GM19372 (cell line): Measurements from ENCODE around the gene HIF1A.
"Not testable (repeated sequence)": the region's sequence is repeated elsewhere in the genome, so short reads cannot be mapped to it uniquely, and the experiment has no call there.

ENCODE experiments used
- ATAC-seq: cut with Tn5 transposase; IDR thresholded peaks from one replicate; pipeline ENCODE4 v1.9.1; 2021; ENCODE audit warnings: mild to moderate bottlenecking, low read depth, moderate library complexity; ENCODE audit not compliant: unreplicated experiment

HIF1A gene

DNA sequence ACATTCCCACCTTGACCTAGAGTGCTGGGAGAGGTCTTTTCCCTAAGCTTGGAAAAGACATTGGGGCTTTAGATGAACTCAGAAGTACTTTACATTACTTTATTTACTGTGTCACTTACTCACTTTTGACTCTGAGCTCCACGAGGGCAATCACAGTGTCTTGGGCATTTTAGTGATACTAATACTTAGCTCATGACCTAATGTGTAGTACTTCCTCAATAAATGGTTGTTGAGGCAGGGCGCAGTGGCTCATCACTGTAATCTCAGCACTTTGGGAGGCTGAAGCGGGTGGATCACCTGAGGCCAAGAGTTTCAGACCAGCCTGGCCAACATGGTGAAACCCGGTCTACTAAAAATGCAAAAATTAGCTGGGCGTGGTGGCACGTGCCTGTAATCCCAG lies 47.1 kb downstream of the HIF1A start:
- no peak for ATAC-seq

DNA sequence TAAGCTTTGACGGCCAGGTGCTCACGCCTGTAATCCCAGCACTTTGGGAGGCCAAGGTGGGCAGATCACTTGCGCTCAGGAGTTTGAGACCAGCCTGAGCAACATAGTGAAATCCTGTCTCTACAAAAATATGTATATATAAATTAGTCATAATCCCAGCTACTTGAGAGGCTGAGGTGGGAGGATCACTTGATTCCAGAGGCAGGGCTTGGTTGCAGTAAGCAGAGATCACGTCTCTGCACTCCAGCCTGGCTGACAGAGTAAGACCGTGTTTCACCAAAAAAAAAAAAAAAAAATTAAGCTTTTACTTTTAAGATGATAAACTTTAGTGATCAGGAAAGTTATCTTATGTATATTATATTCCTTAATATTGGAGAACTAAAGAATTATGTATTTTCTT lies 48.9 kb downstream of the HIF1A start:
- ATAC-seq, result no peak

DNA sequence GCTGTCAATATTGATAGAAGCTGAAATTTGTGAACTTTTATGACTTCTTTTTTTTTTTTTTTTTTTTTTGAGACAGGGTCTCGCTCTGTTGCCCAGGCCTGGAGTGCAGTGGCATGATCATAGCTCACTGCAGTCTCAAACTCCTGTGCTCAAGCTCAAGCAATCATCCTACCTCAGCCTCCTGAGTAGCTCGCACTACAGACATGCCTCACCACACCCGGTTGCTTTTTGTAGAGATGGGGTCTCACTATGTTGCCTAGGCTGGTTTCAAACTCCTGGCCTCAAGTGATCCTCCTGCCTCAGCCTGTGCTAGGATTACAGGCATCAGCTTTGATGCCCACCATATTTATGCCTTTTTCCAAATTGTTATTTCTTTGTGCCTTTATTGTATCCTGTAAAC lies 51.0 kb downstream of the HIF1A start:
- ATAC-seq, result not testable (repeated sequence)

DNA sequence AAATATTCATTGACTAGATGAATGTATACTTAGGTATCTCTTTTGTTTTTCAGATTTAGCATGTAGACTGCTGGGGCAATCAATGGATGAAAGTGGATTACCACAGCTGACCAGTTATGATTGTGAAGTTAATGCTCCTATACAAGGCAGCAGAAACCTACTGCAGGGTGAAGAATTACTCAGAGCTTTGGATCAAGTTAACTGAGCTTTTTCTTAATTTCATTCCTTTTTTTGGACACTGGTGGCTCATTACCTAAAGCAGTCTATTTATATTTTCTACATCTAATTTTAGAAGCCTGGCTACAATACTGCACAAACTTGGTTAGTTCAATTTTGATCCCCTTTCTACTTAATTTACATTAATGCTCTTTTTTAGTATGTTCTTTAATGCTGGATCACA lies 51.6 kb downstream of the HIF1A start:
- ATAC-seq, result no peak

DNA sequence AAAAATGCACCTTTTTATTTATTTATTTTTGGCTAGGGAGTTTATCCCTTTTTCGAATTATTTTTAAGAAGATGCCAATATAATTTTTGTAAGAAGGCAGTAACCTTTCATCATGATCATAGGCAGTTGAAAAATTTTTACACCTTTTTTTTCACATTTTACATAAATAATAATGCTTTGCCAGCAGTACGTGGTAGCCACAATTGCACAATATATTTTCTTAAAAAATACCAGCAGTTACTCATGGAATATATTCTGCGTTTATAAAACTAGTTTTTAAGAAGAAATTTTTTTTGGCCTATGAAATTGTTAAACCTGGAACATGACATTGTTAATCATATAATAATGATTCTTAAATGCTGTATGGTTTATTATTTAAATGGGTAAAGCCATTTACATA lies 52.0 kb downstream of the HIF1A start:
- no peak for ATAC-seq

DNA sequence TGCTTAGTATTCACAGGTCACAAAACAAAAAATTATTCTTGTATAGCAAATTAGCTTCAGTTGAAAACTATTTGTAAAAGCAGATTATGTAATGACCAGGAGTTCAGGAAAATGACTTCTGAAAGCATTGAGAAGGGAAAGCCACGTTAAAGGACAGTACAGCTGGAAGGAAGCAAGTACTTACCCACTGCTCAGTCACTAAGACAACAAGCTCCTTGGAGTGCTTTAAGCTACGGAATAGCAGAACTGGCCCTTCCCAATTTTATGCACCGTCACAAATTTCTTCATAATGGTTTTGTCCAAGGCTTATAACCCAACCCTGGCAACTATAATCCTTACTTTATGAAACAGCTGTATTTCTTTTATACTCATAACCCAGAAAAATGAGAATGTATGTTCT lies 54.0 kb downstream of the HIF1A start:
- ATAC-seq, result no peak

DNA sequence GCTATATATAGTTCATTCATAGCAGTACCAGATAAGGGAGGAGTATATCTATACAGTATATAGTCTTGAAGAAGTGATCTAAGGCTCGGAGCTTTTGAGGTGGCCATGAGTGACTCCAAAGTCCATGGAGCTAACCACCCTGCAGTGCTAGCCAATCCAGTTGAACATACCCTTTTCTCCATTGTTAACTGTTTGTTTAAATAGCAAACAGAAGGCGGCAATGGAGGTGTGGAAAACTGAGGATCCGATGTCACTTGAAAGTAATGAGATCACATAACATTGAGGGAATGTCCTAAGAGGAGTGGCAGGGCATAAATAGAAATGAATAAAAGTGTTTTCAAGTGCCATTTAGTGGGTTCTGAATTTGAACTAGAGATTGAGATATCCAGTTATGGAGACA lies 54.6 kb downstream of the HIF1A start:
- ATAC-seq, result no peak

DNA sequence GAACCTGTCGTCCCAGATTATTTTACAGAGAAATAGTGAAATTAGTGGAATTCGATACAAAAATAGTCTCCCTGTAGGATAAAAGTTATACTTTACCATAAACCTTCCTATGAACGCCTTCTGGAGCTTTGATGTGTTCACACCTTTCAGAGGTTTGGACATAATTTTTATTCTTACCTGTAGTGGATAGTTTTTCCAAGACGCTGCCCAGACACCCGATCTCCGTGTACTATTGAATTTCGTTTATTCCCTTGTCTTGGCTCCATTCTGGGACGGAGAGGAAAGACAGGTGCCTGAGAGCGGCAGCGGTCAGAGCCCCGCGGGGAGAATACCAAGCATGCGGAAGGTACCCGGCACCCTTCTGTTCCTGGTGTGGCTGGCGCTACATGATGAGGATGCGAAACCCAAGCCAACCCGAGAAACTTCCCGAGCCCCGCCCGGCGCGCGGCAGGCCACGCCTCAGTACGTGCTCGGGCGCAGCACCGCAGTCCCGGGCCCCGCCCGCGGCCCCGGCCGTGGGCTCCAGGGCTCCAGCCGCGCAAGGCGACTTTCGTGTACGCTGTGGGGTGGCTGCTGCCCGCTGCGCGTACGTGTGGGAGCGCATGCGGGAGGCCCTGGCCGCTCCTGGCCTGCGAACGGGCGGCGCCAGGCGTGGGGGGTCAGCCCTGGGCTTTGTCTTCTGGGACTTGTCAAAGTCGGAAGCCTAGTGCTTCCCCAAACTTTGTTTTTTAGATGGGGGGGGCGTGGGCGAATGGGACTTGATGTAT lies 55.6 kb downstream of the HIF1A start:
- peak; percentile 93 for ATAC-seq

DNA sequence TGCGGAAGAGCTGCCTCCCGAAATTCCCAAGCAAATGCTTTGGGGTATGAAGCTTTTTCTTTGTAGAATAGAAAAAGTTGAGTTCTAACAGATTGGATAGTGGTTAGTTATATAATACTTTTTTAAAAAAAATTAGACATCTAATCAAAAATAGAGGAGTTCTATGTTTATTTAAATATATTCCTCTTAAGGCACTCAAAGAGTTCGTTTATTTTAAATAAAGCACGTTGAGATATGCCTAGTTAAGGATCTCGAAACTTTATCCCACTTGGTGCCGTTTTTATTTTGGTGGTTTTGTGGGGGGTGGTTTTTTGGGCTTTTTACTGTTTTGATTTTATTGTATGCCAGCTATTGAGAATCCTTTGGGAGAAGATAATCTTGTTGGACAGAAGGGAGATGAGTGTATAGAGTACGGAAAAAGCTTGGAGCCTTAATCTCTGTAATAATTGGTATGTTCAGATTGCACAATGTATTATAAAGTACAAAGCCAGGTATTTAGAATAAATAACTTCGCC lies 56.2 kb downstream of the HIF1A start:
- no peak for ATAC-seq

DNA sequence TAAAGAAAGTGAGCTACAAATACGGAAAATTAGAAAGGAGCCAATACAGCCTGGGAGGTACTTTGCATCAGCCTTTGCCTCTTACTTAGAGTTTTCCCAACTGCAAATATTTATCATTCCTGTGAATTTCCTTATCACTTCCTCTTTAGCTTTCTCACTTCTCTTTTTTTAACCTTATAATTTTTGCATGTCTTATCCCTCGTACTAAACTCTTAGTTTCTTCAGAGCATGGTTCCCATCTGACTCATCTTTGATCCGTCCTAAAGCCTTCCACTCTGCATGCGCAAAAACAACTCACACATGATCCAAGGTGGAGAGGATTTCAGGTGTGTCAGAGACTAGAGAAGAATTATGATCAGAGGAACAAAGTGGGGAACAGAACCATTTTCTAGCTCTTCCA lies 57.3 kb downstream of the HIF1A start:
- no peak for ATAC-seq

DNA sequence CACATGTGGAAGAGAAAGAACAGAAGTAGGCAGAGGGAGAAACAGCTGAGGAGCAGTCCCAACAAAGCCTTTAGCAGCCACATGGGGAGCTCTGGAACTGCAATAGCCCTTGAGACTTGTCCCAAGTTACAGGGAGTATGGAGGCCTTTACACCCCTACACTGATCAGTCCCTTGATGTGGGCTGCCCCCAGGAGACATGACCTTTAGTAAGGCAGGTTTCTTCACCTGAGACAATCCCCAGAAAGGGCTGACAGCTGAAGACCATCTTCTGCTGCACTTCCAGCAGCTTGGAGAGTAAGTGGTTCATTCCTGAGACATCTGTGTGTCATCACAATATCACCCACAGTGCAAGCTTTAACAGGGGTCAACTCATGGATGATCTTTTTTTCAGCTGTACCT lies 58.3 kb downstream of the HIF1A start:
- ATAC-seq, result no peak

DNA sequence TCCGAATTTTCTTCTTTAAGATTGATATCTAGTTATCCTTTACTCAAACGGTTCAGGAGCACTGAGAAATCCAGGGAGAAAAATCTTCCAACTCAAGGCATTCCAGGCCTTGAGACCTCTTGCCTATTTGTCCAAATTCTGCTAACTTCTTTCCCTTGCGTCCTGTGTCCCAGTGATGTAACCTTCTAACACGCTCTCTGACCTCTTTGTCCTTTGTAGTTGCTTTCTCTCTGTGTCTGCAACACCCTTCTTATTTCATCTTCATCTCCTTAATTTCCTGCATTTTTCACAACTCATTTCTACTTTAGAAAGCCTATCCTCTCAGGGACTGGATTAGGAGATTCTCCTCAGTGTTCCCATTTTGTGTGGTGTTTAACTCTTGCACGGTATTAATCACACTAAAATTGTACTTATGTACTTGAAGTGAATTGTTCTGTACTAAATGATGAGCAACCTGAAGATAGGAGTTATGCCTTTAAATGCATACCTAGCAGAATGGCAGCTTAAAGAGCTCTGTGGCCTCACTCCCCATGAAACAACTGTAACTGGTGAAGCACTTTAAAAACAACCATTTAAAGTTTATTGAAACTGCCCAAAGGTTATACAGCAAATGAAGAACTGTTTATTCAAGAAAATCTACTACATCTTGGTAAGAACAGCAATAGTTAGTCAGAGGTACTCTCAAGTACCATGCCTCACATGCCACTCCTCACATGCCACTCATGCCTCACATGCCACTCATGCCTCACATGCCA lies 59.5 kb downstream of the HIF1A start:
- no peak for ATAC-seq

DNA sequence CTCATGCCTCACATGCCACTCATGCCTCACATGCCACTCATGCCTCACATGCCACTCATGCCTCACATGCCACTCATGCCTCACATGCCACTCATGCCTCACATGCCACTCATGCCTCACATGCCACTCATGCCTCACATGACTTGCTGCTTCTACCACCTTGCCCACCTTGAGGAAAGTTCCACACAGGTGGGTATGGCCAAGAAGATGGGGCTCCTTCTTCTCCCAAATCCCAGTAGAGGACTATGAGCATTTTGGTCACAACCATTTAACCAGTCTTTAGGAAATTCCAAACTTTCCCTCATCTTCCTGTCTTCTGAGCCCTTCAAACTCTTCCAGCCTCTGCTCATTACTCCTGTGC lies 60.0 kb downstream of the HIF1A start:
- ATAC-seq, result not testable (repeated sequence)

DNA sequence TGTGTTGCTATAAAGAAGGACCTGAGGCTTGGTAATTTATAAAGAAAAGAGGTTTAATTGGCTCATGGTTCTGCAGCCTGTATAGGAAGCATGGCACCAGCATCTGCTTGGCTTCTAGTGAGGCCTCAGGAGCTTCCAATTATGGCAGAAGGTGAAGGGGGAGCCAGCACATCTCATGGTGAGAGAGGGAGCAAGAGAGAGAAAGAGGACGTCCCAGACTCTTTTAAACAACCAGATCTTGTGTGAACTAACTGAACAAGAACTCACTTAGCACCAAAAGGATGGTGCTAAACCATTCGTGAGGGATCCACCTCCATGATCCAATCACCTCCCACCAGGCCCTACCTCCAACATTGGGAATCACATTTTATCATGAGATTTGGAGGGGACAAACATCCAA lies 60.8 kb downstream of the HIF1A start:
- ATAC-seq, result no peak

DNA sequence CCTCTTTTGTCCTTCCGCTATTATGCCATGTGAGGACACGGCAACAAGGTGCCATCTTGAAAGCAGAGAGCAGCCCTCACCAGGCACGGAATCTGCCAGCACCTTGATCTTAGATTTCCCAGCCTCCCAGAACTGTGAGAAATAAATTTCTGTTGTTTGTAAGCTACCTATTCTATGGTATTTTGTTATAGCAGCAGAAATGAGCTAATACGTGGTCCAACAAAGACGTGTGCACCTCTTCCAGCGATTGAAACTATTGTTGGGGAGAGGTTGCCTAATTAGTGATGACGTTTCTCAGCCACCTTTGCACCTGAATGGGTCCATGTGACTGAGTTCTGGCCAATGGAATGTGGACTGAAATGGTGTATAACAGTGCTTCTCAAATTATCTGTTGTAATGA lies 64.6 kb downstream of the HIF1A start:
- ATAC-seq, result no peak

DNA sequence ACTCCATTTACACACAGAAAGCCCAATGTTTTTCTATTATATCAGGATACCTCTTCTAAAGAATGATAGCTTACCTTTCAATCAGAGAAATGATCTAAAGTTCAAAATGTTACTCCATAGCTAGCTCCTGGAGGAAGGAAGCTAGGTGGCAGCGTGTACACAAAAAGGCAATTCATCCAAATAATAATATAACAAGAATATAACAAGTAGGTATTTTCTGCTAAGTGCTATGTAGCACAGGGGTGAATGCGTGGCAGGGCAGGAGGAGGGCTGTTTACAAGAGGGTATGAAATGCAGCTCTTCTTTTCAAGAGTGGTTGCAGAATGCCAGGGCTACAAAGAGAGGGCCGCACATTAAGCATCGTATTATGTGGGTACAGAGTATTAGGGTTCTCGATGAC lies 66.2 kb downstream of the HIF1A start:
- ATAC-seq, result no peak

DNA sequence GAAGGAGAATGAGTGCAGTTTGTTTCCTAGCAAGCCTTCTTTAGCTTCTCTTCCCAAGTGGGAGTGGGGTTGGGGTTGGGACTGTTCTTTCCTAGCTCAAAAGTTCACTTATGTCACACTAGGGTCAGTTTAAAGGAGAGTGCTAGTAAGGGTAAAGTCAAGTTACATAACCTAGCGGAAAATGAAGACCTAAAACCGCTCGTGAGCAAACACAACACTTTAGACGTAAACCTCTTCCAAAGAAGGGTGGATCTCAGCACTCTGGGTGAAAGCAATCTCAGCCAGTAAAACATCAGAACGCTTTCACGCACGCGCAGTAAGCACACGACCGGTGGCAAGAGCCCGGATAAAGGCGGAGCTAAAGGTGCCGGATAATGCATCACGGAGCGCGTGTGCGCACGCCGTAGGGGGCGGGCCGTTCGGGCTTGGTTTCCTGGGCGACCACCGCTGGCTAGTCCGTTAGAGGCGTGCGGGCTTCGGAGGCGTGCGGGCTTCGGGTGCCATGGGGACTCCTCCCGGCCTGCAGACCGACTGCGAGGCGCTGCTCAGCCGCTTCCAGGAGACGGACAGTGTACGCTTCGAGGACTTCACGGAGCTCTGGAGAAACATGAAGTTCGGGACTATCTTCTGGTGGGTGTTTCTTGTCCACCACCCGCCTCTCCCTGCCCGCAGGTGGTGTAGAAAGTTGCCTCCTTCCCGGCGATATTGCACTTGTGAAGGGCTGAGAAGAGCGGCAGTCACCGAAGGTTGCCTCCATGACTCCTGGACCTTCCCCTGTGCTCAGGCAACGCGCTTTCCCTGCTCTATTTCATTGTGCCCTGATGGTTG lies 66.9 kb downstream of the HIF1A start, which contains the start of gene SNAPC1:
TSS of gene SNAPC1 (plus strand) at position 462 of the 828 bp plus-strand sequence. CDS start at position 503, 41 bp downstream.
- ATAC-seq, result peak; percentile 99

DNA sequence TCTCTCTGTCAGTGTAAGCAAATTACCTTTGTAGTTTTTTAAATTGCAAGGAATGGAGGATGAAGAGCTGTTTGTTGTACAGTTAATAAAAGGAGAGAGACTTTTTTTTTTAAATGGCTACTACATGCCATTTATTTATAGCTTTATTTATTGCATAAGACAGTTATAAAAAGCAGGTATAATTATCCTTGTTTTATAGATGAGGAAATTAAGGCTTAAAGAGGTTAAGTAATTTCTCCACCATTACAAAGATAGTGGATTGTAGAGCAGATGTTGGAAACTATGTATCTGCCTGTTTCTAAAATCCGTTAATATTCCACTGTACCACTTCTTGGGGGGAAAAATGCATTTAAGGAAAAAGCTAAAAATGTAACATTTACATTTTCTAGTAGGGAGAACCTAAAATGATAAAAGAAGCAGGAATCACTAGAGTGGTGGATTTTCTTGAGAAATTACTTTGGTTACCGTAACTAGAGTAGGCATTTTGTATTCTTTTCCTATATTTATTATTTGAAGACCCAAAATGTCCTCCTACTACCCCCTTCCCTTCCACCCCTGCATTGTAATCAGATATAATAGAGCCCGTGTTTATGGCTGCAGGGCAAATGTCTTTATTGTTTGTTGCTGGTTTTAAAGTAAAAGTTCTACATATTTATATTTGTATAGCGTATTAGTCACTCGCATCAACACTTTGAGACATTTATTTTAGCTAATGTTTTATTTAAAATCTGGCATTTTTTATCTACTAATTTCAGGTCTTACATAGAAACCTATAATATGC lies 69.2 kb downstream of the HIF1A start:
- no peak for ATAC-seq

DNA sequence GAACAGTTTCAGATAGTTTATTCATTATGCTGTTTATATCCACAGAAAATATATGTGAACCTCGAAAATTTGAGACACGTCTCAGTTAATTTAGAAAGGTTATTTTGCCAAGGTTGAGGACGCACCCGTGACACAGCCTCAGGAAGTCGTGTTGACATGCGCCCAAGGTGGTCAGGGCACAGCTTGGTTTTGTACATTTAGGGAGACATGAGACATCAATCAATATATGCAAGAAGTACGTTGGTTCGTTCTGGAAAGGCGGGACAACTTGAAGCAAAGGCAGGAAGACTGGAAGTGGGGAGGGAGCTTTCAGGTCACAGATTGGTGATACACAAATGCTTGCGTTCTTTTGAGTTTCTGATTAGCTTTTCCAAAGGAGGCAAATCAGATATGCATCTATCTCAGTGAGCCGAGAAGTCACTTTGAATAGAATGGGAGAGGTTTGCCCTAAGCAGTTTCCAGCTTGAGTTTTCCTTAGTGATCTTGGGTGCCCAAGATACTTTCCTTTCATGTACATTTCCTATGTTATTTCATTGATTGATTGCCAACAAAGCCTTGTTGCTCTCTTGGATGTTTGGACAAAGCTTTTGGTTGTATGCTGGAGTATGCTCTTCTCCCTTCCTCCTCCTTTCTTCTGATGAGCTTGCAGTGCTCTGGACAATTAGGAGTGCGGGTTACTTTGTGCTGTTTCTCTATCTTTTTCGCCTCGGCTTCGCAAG lies 70.1 kb downstream of the HIF1A start:
- no peak for ATAC-seq

DNA sequence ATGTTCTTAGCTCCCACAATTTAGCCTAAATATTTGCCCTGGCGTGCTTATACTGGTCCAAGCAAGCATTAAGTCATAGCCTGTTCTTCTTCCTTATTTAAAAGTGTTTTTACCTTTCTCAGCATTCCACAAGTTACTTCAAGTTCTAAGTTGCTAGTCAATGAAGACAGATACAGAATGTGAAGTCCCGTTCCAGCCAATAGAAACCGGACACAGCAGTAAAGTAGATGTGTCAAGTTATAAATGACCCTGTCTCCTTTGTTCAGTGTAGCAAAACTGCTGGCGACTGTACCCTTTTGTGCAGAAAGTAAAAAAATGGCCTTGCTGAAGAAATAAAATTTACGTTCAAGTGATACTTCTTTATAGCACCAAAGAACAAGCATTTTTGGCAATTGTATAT lies 70.8 kb downstream of the HIF1A start:
- ATAC-seq, result no peak
